NCI-H2029 (cell line): Measurements from ENCODE around the gene SRC.
"Not testable (repeated sequence)": the region's sequence is repeated elsewhere in the genome, so short reads cannot be mapped to it uniquely, and the experiment has no call there.

Experiments
- DNase-seq: peaks from one replicate; lab custom pipeline; 2025; lab: John Stamatoyannopoulos, UW

Gene SRC

GRCh38 chr20:37336369-37337207, 9.4 kb upstream of the SRC start:
- no peak for DNase-seq

- no peak for DNase-seq
Observed at GRCh38 chr20:37337208-37337991, 8.5 kb upstream of the SRC start.

GRCh38 chr20:37338380-37338779, 7.6 kb upstream of the SRC start:
- DNase-seq, result not testable (repeated sequence)

GRCh38 chr20:37339208-37339607, 6.7 kb upstream of the SRC start:
- DNase-seq, result no peak

GRCh38 chr20:37339764-37340109, 6.2 kb upstream of the SRC start:
- DNase-seq, result not testable (repeated sequence)

- DNase-seq, result no peak
Observed at GRCh38 chr20:37340998-37341397, 4.9 kb upstream of the SRC start.

GRCh38 chr20:37341632-37342031, 4.3 kb upstream of the SRC start:
- no peak for DNase-seq

- no peak for DNase-seq
Observed at GRCh38 chr20:37342231-37343177, 3.4 kb upstream of the SRC start.

GRCh38 chr20:37343212-37343993, 2.5 kb upstream of the SRC start:
- no peak for DNase-seq

- no peak for DNase-seq
Observed at GRCh38 chr20:37343994-37344355, 2.0 kb upstream of the SRC start.

GRCh38 chr20:37344506-37345338, 1.2 kb upstream of the SRC start:
- no peak for DNase-seq

GRCh38 chr20:37346236-37346534, 245 bp downstream of the SRC start:
- no peak for DNase-seq

- DNase-seq, result no peak
Observed at GRCh38 chr20:37346535-37347346, 801 bp downstream of the SRC start.

GRCh38 chr20:37347347-37347823, 1.4 kb downstream of the SRC start:
- no peak for DNase-seq

- DNase-seq, result no peak
Observed at GRCh38 chr20:37347891-37348791, 2.2 kb downstream of the SRC start.

GRCh38 chr20:37348792-37349516, 3.0 kb downstream of the SRC start:
- DNase-seq, result no peak

GRCh38 chr20:37349517-37350491, 3.9 kb downstream of the SRC start:
- DNase-seq, result no peak
